Panc1 (cell line): ENCODE results near the gene GAL3ST1. TPM values are rescaled to one million over a fixed set of nuclear protein-coding genes. Genes with fewer than 3 reads are reported as not detected.

ENCODE experiments used
- ATAC-seq: fragments of 200-7000 bp; cut with Tn5 transposase; 2 replicates; pipeline ENCODE4 v1.9.1; 2020; ENCODE audit warnings: mild to moderate bottlenecking, moderate library complexity
- BruUV-seq: library from RNA; stranded (reverse); fragments of 400-500 nt; replicated peaks from 2 replicates; lab custom pipeline; 2021; lab: Mats Ljungman, UMichigan
- CTCF ChIA-PET: fragments of 300-600 bp; sonication (Branson Sonifier 250); formaldehyde crosslinking; loops from one replicate; lab custom pipeline; 2022; ENCODE audit warnings: antibody characterized with exemption; lab: Charles Lee
- POLR2A ChIA-PET: fragments of 300-600 bp; sonication (Branson Sonifier 250); formaldehyde crosslinking; loops from one replicate; lab custom pipeline; 2022; ENCODE audit warnings: antibody characterized with exemption; lab: Charles Lee
- DNase-seq: peaks from one replicate; pipeline ENCODE4 v3.0.0-alpha.2; 2010; ENCODE audit warnings: low read depth, low spot score
- H3K27ac ChIP-seq: 2 replicates; pipeline ENCODE4 v1.5.1; 2011; ENCODE audit warnings: mild to moderate bottlenecking, low read length, inconsistent platforms
- H3K27me3 ChIP-seq: fragments of 200-500 bp; sonication (Bioruptor generic); 2 replicates; pipeline ENCODE4 v1.6.0; 2014; ENCODE audit warnings: low read length, inconsistent platforms; ENCODE audit not compliant: control insufficient read depth, insufficient read depth
- H3K36me3 ChIP-seq: fragments of 200-500 bp; sonication (Bioruptor generic); 2 replicates; pipeline ENCODE4 v1.5.1; 2014; ENCODE audit warnings: inconsistent platforms, mild to moderate bottlenecking, low read length, moderate library complexity; ENCODE audit not compliant: control insufficient read depth, insufficient read depth
- H3K4me1 ChIP-seq: 2 replicates; pipeline ENCODE4 v1.5.1; 2011; ENCODE audit warnings: inconsistent platforms, mild to moderate bottlenecking, low read length, moderate library complexity; ENCODE audit not compliant: control insufficient read depth, insufficient read depth
- H3K4me3 ChIP-seq, 2 experiments: 2 replicates each; pipeline ENCODE4 v1.5.1; 2011 to 2012; ENCODE audit warnings: low read depth in 2 of 2, low read length in 2 of 2, mild to moderate bottlenecking in 2 of 2, inconsistent platforms in 1 of 2, moderate library complexity in 1 of 2
- H3K9me3 ChIP-seq: fragments of 200-500 bp; sonication (Bioruptor generic); 2 replicates; pipeline ENCODE4 v1.5.1; 2014; ENCODE audit warnings: low read depth, mild to moderate bottlenecking, inconsistent platforms, low read length, moderate library complexity; ENCODE audit not compliant: control insufficient read depth, insufficient read depth
- POLR2AphosphoS5 ChIP-seq: IDR thresholded peaks from 2 replicates; pipeline ENCODE4 v1.6.1; 2012; ENCODE audit warnings: mild to moderate bottlenecking, low read depth, low read length, moderate library complexity
- SIN3A ChIP-seq: IDR thresholded peaks from 2 replicates; pipeline ENCODE4 v1.6.1; 2012; ENCODE audit warnings: low read depth, mild to moderate bottlenecking, low read length, moderate library complexity, borderline replicate concordance; ENCODE audit not compliant: insufficient read depth
- TCF7L2 ChIP-seq: IDR thresholded peaks from 2 replicates; pipeline ENCODE4 v1.6.1; 2011; ENCODE audit warnings: mild to moderate bottlenecking, low read depth, low read length, inconsistent platforms
- in situ Hi-C: cut with HindIII; loops from 2 replicates; pipeline ENCODE4 v1.10.0; 2016; ENCODE audit warnings: low sequenced_read_pairs, low pct_unique_long_range_greater_than_20kb
- intact Hi-C: fragments of 100-400 bp; cut with micrococcal nuclease; formaldehyde crosslinking; loops from one replicate; pipeline ENCODE4 v1.10.0; 2022; ENCODE audit not compliant: unreplicated experiment
- total RNA-seq: library from RNA; stranded (reverse); gene quantifications from one replicate; pipeline ENCODE4 v1.2.1, GENCODE V29; 2021; ENCODE audit not compliant: unreplicated experiment
- TF ChIP-seq, protein P1 (sequence below): fragments of 450-650 bp; IDR thresholded peaks from 2 replicates; pipeline ENCODE4 v1.5.1; 2017; ENCODE audit warnings: mild to moderate bottlenecking
- TF ChIP-seq, protein P2 (sequence below), 2 experiments: IDR thresholded peaks; 2 replicates each; pipeline ENCODE4 v1.6.1; 2011 to 2012; ENCODE audit warnings: low read depth in 2 of 2, control low read depth in 1 of 2, low read length in 1 of 2, mild to moderate bottlenecking in 1 of 2, moderate library complexity in 1 of 2; ENCODE audit not compliant: insufficient read depth in 1 of 2

GAL3ST1 gene
- total RNA-seq, 1 experiment from 2014 or later = 1.1 TPM

DNA sequence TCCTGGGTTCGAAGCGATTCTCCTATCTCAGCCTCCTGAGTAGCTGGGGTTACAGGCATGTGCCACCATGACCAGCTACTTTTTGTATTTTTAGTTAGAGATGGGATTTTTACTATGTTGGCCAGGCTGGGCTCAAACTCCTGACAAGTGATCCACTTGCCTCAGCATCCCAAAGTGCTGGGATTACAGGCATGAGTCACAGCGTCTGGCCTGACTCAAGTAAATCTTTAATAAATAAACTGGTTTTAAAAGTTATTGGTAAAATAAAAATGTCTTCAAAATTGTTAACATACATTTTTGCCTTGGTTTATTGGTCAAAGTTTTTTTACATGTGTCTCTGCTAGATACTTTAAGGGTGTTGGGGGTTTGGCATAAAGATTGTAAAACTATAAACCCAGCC lies 24.5 kb upstream of the GAL3ST1 start:
- CTCF ChIA-PET = no interaction called here
- no peak overlapping the region for H3K4me3 ChIP-seq
- ATAC-seq = no peak
- no peak for DNase-seq
- in situ Hi-C loops = no loop called here
- no peaks in the 10 kb centered on the region for H3K36me3 ChIP-seq
- H3K4me1 ChIP-seq = no peaks in the 10 kb centered on the region
- no peaks in the 10 kb centered on the region for H3K9me3 ChIP-seq
- POLR2A ChIA-PET = no interaction called here
- TF ChIP-seq POLR2AphosphoS5 (no peak), TCF7L2 (no peak), SIN3A (no peak)
- TF ChIP-seq, protein P1, sequence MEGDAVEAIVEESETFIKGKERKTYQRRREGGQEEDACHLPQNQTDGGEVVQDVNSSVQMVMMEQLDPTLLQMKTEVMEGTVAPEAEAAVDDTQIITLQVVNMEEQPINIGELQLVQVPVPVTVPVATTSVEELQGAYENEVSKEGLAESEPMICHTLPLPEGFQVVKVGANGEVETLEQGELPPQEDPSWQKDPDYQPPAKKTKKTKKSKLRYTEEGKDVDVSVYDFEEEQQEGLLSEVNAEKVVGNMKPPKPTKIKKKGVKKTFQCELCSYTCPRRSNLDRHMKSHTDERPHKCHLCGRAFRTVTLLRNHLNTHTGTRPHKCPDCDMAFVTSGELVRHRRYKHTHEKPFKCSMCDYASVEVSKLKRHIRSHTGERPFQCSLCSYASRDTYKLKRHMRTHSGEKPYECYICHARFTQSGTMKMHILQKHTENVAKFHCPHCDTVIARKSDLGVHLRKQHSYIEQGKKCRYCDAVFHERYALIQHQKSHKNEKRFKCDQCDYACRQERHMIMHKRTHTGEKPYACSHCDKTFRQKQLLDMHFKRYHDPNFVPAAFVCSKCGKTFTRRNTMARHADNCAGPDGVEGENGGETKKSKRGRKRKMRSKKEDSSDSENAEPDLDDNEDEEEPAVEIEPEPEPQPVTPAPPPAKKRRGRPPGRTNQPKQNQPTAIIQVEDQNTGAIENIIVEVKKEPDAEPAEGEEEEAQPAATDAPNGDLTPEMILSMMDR = no peak
- TF ChIP-seq, protein P2, sequence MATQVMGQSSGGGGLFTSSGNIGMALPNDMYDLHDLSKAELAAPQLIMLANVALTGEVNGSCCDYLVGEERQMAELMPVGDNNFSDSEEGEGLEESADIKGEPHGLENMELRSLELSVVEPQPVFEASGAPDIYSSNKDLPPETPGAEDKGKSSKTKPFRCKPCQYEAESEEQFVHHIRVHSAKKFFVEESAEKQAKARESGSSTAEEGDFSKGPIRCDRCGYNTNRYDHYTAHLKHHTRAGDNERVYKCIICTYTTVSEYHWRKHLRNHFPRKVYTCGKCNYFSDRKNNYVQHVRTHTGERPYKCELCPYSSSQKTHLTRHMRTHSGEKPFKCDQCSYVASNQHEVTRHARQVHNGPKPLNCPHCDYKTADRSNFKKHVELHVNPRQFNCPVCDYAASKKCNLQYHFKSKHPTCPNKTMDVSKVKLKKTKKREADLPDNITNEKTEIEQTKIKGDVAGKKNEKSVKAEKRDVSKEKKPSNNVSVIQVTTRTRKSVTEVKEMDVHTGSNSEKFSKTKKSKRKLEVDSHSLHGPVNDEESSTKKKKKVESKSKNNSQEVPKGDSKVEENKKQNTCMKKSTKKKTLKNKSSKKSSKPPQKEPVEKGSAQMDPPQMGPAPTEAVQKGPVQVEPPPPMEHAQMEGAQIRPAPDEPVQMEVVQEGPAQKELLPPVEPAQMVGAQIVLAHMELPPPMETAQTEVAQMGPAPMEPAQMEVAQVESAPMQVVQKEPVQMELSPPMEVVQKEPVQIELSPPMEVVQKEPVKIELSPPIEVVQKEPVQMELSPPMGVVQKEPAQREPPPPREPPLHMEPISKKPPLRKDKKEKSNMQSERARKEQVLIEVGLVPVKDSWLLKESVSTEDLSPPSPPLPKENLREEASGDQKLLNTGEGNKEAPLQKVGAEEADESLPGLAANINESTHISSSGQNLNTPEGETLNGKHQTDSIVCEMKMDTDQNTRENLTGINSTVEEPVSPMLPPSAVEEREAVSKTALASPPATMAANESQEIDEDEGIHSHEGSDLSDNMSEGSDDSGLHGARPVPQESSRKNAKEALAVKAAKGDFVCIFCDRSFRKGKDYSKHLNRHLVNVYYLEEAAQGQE (IDR thresholded peaks at IDR 0.05; ENCODE audit: insufficient read depth in 1 of 2, low read depth in 2 of 2, low read length in 1 of 2) = no peak
- intact Hi-C loops = no loop called here
- BruUV-seq = no TSS peak
- H3K27me3 ChIP-seq = no peaks in the 10 kb centered on the region
- no peak overlapping the region for H3K27ac ChIP-seq

GRCh38 chr22:30596886-30597285 lies 22.4 kb upstream of the GAL3ST1 start:
- ATAC-seq (no peak), DNase-seq (no peak)
- in situ Hi-C loops (no loop called here), intact Hi-C loops (no loop called here)
- no peaks in the 10 kb centered on the region for H3K36me3 ChIP-seq
- no peaks in the 10 kb centered on the region for H3K27me3 ChIP-seq
- no TSS peak for BruUV-seq
- no peaks in the 10 kb centered on the region for H3K9me3 ChIP-seq
- H3K4me1 ChIP-seq = no peaks in the 10 kb centered on the region
- CTCF ChIA-PET = interaction anchor here (0.6 kb wide), 2 partner anchors 20 to 175 kb away, joined by 5 to 13 read pairs; no protein-coding TSS in a partner anchor
- no peak overlapping the region for H3K4me3 ChIP-seq
- TF ChIP-seq POLR2AphosphoS5 (no peak), TCF7L2 (no peak), SIN3A (no peak)
- TF ChIP-seq, protein P1 = no peak
- TF ChIP-seq, protein P2 (IDR thresholded peaks at IDR 0.05; ENCODE audit: insufficient read depth in 1 of 2, low read depth in 2 of 2, low read length in 1 of 2) = no peak
- POLR2A ChIA-PET = no interaction called here
- H3K27ac ChIP-seq = no peak overlapping the region
